Subcutaneous adipose tissue (tissue), 4 donors: ENCODE data around the gene GUCA2B. TPM values are rescaled to one million over a fixed set of nuclear protein-coding genes. Genes with fewer than 3 reads are reported as not detected.

Source experiments
- total RNA-seq, 4 donors: library from RNA; depleted of rRNA; stranded (reverse); fragments of >200 nt; gene quantifications; one replicate each; pipeline ENCODE4 v1.1.0, GENCODE V29; 2016
- TF ChIP-seq, protein P1 (sequence below): fragments of 450-650 bp; IDR thresholded peaks from one replicate; pipeline ENCODE4 v1.5.1; 2016; ENCODE audit warnings: low read depth, mild to moderate bottlenecking, control low read depth, antibody characterized with exemption, moderate library complexity

GUCA2B gene
- total RNA-seq, 4 donors from 2014 or later: not detected

DNA sequence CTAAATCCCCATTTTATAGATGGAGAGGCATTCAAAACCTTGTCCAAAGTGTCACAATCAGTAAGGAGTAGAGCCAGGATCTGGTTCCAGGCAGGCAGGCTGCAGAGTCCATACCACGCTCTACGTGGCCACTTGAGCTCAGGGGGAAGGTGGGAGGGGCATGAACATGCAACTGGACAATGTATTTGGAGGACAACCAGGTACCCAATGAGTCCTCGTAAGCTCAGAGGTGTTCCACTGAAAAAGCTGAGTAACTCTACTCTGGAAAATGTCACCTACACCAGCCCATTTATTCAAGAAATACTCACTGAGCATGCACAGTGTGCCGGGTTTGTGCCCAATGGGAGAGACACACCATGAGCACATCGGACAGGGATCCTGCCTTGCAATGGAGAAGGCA, 11.2 kb upstream of the GUCA2B start:
- TF ChIP-seq, protein P1, sequence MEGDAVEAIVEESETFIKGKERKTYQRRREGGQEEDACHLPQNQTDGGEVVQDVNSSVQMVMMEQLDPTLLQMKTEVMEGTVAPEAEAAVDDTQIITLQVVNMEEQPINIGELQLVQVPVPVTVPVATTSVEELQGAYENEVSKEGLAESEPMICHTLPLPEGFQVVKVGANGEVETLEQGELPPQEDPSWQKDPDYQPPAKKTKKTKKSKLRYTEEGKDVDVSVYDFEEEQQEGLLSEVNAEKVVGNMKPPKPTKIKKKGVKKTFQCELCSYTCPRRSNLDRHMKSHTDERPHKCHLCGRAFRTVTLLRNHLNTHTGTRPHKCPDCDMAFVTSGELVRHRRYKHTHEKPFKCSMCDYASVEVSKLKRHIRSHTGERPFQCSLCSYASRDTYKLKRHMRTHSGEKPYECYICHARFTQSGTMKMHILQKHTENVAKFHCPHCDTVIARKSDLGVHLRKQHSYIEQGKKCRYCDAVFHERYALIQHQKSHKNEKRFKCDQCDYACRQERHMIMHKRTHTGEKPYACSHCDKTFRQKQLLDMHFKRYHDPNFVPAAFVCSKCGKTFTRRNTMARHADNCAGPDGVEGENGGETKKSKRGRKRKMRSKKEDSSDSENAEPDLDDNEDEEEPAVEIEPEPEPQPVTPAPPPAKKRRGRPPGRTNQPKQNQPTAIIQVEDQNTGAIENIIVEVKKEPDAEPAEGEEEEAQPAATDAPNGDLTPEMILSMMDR: no peak

DNA sequence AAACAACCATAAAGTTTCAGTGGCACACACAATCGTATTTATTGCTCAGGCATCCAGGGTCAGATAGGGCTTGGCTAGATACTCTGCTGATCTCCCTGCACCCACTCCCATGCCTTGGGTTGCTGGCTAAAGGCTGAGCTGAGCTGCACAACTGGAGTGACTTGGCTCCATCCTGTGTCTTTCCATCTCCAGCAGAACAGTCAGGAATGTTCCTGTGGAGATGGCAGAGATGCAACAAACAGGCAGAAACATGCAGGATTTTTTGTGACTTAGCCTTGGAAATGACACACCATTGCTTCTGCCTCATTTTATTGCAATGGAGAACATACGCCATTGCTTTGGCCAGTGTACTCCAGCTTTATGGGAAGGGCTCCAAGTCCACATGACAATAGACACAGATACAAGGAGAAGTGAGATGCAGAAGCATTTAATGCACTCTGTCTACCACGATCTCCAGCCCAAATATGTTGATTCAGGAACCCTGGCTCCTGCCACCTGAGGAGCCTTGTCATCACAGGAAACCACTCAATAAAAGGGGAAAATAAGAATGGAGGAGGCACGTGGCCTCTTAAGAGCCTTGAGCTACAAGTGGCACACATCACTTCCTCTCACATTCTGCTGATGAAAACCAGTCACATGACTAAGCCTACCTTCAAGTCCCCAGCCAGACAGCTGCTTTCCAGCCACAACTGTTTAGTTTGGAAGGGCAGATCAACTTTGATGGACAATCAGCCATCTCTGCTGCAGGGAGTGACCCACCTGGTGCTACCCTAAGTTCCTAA, 10.1 kb upstream of the GUCA2B start:
- TF ChIP-seq, protein P1: no peak

DNA sequence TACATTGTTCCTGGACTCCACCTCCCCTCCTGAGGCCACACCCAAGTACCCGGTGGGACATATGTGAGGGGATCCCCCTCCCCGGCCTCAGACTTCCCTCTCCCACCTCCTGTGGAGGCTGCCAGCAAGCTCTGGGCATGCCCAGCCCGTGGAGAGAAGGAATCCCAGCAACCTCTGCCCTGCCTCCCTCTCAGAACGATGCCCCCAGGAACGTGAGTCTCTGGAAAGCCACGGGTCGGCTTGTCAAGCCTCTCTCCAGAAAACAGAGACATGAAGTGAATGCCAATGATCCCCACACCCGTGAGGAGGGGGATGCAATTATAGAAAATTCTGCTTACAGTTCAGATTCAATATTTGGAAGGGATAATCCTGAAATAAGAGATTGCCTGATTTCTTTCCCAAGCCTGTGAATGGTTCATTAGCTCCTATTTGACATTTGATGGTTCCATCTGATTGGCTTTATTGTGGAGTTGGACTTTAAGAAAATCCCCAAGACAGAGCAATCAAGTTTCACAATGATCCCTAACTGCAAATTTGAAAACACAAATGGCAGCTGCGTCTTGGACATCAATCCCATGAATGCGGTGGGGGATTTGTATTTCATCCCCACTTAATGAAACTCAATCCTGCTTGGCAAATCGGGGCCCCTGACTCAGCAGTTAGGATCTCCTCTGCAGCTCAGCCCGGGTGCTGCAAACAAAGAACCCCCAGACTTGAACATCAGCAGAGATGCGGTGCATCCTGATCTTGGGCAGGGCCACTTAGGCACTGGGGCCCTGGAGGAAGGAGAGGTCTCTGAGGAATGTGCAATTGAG, 9.1 kb upstream of the GUCA2B start:
- TF ChIP-seq, protein P1: no peak

DNA sequence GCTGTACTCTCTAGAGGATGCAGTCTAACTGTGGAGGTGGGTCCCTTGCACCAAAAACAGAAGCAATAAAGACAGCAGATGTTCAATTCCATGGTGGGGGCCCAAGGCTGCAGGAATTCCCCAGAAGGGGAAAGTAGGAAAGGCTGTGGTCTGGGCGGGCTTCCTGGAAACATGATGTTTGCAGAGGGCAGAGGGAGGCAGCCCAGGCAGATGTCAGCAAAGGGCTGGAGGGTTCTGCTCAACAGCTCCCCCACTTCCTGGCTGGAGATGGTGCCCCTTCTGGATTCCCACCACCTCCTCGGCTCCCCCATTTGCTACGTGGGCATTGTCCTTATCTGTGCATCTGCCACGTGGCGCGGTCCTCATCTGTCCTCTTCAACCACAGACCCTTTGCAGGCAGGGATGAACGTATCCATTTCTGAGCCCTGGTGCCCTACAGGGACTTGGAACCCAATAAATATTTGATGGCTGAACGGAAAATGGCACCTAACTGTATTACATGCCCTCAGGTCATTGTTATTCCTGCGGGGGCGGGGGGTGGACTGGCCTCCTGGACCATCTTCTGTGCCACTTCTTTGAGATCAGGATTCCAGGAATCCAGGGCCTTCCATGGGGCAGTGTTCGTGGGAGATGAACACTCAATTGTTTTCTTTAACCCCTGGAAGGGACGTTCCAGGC, 8.4 kb upstream of the GUCA2B start:
- TF ChIP-seq, protein P1: no peak

DNA sequence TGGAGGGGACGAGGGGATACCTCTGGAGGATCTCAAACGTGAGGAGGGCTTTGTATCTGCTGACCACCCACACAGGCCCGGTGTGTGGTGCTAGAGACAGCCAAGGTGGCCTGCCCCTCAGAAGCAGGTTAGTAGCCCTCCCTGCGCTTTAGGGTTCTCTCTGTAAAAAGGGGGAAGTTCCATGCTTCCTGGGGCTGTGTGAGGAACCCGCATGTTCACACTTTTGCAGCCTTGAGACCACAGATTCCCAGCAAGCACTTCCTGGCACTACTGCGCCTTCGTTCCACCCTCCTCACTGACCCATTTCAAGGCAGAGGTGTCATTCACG, 7.9 kb upstream of the GUCA2B start:
- TF ChIP-seq, protein P1: no peak

DNA sequence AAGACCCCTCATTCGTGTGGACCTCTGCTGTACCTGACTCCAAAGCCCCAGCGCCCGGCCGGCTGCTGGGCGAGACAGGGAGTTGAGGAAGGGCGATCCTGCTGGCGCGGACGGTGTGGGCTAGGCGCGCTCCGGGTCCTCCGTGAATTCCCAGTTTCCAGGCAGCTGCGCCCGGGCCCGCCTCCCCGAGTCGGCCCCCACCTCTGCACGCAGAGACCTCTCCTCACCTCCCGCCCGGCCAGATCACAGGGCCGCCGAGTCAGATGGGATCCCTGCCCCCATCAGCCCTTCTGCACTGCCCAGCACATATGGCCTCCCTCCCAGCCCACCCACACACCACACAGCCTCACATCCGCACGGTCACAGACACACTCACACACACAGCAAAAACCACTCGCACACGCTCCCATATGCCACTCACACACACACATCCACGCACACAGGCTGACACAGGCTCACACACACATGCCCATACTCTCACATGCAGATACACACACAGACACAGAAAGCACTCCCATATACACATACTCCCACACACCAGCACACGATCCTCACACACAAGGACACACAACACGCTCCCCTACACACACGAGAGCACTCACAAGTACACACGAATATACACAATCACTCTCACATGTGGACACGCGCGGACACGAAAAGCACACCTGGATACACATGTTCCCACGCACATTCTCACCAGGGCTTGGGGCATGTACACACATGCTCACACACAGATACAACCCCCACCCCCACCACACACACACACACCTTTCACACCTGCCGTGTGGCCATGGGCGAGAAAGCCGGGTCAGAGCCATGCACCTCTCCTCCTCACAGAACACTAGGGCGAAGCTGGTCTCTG, 7.2 kb upstream of the GUCA2B start:
- TF ChIP-seq, protein P1: no peak
